ENCODE measurements around the gene DGCR6.

- TF ChIP-seq CTCF (IDR thresholded peaks at IDR 0.05): no peak
- no peak for TF ChIP-seq POLR2AphosphoS5 (IDR thresholded peaks at IDR 0.05)
- no peak for TF ChIP-seq POLR2A (IDR thresholded peaks at IDR 0.05)
Measured at GRCh38 chr22:18927573-18927972, 21.5 kb downstream of the DGCR6 start.
